HepG2 (cell line): ENCODE data around the gene HYLS1. TPM values are rescaled to one million over a fixed set of nuclear protein-coding genes. Genes with fewer than 3 reads are reported as not detected.

Source experiments
- ATAC-seq: fragments of 200-7000 bp; cut with Tn5 transposase; 3 replicates; pipeline ENCODE4 v1.9.1; 2020; ENCODE audit warnings: mild to moderate bottlenecking, moderate library complexity
- BruUV-seq: library from RNA; stranded (reverse); fragments of 400-500 nt; replicated peaks from 2 replicates; lab custom pipeline; 2021; lab: Mats Ljungman, UMichigan
- CTCF ChIA-PET: fragments of 300-600 bp; formaldehyde crosslinking; extraction: SDS; loops from one replicate; lab custom pipeline; 2021; ENCODE audit warnings: low total read pairs, inconsistent platforms, low intra/inter-chr PET ratio; lab: Yijun Ruan, JAX
- POLR2A ChIA-PET: fragments of 350-600 bp; sonication (Branson Sonifier 250); formaldehyde crosslinking; loops from one replicate; lab custom pipeline; 2020; ENCODE audit warnings: antibody characterized with exemption, inconsistent platforms; lab: Yijun Ruan, JAX
- DNase-seq: peaks from one replicate; pipeline ENCODE4 v3.0.0-alpha.2; 2015; ENCODE audit warnings: low spot score
- FAIRE-seq: peaks from 3 replicates; lab custom pipeline; 2011; peaks lifted over from hg19 to GRCh38; lab: Jason Lieb, UNC
- H2AFZ ChIP-seq: one replicate; pipeline ENCODE4 v1.6.1; 2011; ENCODE audit warnings: low read length, inconsistent platforms
- H3K27ac ChIP-seq: fragments of 300-600 bp; 3 replicates; pipeline ENCODE4 v1.8.0; 2011; ENCODE audit warnings: mixed run types, mild to moderate bottlenecking, mixed read lengths, low read length, inconsistent platforms; ENCODE audit not compliant: insufficient read depth; ENCODE audit errors: extremely low read length
- H3K27me3 ChIP-seq, 2 experiments: fragments of 200-600 bp in 1 of 2; 2 replicates in 1 of 2; 3 replicates in 1 of 2; pipeline versions ENCODE4 v1.6.0 to v1.8.0; 2011; ENCODE audit warnings: low read length in 2 of 2, mild to moderate bottlenecking in 2 of 2, moderate library complexity in 2 of 2, inconsistent platforms in 1 of 2; ENCODE audit not compliant: insufficient read depth in 2 of 2, control insufficient read depth in 1 of 2
- H3K36me3 ChIP-seq, 2 experiments: fragments of 200-600 bp in 1 of 2; replicated peaks in 1 of 2; 2 replicates in 1 of 2; 3 replicates in 1 of 2; pipeline versions ENCODE4 v1.5.1 to v1.8.0; 2011; ENCODE audit warnings: low read length in 2 of 2, inconsistent platforms in 1 of 2; ENCODE audit not compliant: insufficient read depth in 2 of 2, control insufficient read depth in 1 of 2
- H3K4me1 ChIP-seq: 2 replicates; pipeline ENCODE4 v1.5.1; 2012; ENCODE audit warnings: low read length, inconsistent platforms; ENCODE audit not compliant: insufficient read depth
- H3K4me2 ChIP-seq: 2 replicates; pipeline ENCODE4 v1.6.0; 2011; ENCODE audit warnings: low read depth, low read length, inconsistent platforms
- H3K4me3 ChIP-seq, 3 experiments: fragments of 200-600 bp in 1 of 3; sonication (generic), shearing (Covaris generic) in 1 of 3; replicated peaks in 1 of 3; 2 replicates each; pipeline ENCODE4 v1.5.1; 2011 to 2016; ENCODE audit warnings: low read length in 3 of 3, inconsistent platforms in 2 of 3, low read depth in 2 of 3, mild to moderate bottlenecking in 2 of 3, control low read depth in 1 of 3, mixed read lengths in 1 of 3; ENCODE audit not compliant: insufficient read depth in 1 of 3
- H3K79me2 ChIP-seq: one replicate; pipeline ENCODE4 v1.6.1; 2011; ENCODE audit warnings: low read length, inconsistent platforms; ENCODE audit not compliant: insufficient read depth
- H3K9ac ChIP-seq: 2 replicates; pipeline ENCODE4 v1.6.0; 2011; ENCODE audit warnings: mild to moderate bottlenecking, low read depth, low read length, inconsistent platforms; ENCODE audit not compliant: insufficient read depth
- H3K9me3 ChIP-seq: 2 replicates; pipeline ENCODE4 v1.5.1; 2012; ENCODE audit warnings: mild to moderate bottlenecking, low read length
- H4K20me1 ChIP-seq: 2 replicates; pipeline ENCODE4 v1.6.0; 2011; ENCODE audit warnings: inconsistent platforms, mild to moderate bottlenecking, low read length, moderate library complexity; ENCODE audit not compliant: insufficient read depth
- AKAP8 ChIP-seq: sonication (generic); formaldehyde crosslinking; IDR thresholded peaks from 2 replicates; pipeline ENCODE4 v1.5.1; 2020; ENCODE audit warnings: mild to moderate bottlenecking, missing genetic modification reagents
- ATF7-NPFF ChIP-seq: sonication (generic); formaldehyde crosslinking; IDR thresholded peaks from 2 replicates; pipeline ENCODE4 v1.8.1; 2023; ENCODE audit warnings: mild to moderate bottlenecking, low read depth, missing genetic modification reagents, moderate library complexity
- BRD4 ChIP-seq: sonication (generic); formaldehyde crosslinking; IDR thresholded peaks from 2 replicates; pipeline ENCODE4 v1.4.0; 2020; ENCODE audit warnings: missing genetic modification reagents
- MAFF ChIP-seq: IDR thresholded peaks from 2 replicates; pipeline ENCODE4 v1.6.1; 2011; ENCODE audit warnings: low read depth, low read length, improper control_type of control experiment
- MAFK ChIP-seq, 2 experiments: IDR thresholded peaks in 1 of 2; conservative IDR thresholded peaks in 1 of 2; 2 replicates each; pipeline ENCODE4 v1.6.1; 2011; ENCODE audit warnings: improper control_type of control experiment in 2 of 2, low read length in 2 of 2
- MBD4 ChIP-seq: IDR thresholded peaks from 2 replicates; pipeline ENCODE4 v1.6.1; 2012; ENCODE audit warnings: low read length, inconsistent platforms, borderline replicate concordance
- MEIS1 ChIP-seq: sonication (generic); formaldehyde crosslinking; IDR thresholded peaks from 2 replicates; pipeline ENCODE4 v1.9.0; 2021; ENCODE audit warnings: mild to moderate bottlenecking, missing genetic modification reagents, moderate library complexity, borderline replicate concordance
- MTA1 ChIP-seq: sonication (generic); formaldehyde crosslinking; IDR thresholded peaks from 2 replicates; pipeline ENCODE4 v1.4.0; 2020; ENCODE audit warnings: missing genetic modification reagents, mild to moderate bottlenecking, borderline replicate concordance
- MZF1 ChIP-seq: sonication (generic); formaldehyde crosslinking; IDR thresholded peaks from 2 replicates; pipeline ENCODE4 v1.8.1; 2023; ENCODE audit warnings: mild to moderate bottlenecking, missing genetic modification reagents, borderline replicate concordance
- SRSF9 ChIP-seq: fragments of 200-400 bp; formaldehyde crosslinking; IDR thresholded peaks from 2 replicates; pipeline ENCODE4 v1.6.1; 2018; ENCODE audit warnings: borderline replicate concordance, mild to moderate bottlenecking, low read depth, low read length; ENCODE audit not compliant: insufficient read depth, poor library complexity, severe bottlenecking
- ZNF572 ChIP-seq: sonication (generic); formaldehyde crosslinking; IDR thresholded peaks from 2 replicates; pipeline ENCODE4 v1.5.1; 2020; ENCODE audit warnings: mild to moderate bottlenecking, missing genetic modification reagents
- WGBS: methylation state at CpG from one replicate; pipeline ENCODE4 v1.1.6; 2017; ENCODE audit warnings: low lambda C conversion rate; 5-methylcytosine and 5-hydroxymethylcytosine counted together
- in situ Hi-C: cut with HindIII; loops from 2 replicates; pipeline ENCODE4 v1.10.0; 2017; ENCODE audit warnings: low pct_unique_long_range_greater_than_20kb; ENCODE audit not compliant: extremely low pct_ligation_motif_present
- intact Hi-C: fragments of 100-400 bp; cut with micrococcal nuclease; formaldehyde crosslinking; loops from one replicate; pipeline ENCODE4 v1.10.0; 2022; ENCODE audit not compliant: unreplicated experiment
- polyA plus RNA-seq, 8 experiments: library from polyadenylated mRNA; depleted of rRNA in 3 of 8; stranded (reverse) in 7 of 8; unstranded in 1 of 8; fragments of >200 nt; fragmentation: Illumina TruSeq in 4 of 8; extraction: Trizol in 4 of 8; gene quantifications; 2 replicates each; pipeline versions ENCODE4 v1.2.1 to v1.2.3, GENCODE V29; 2011 to 2016; ENCODE audit warnings: low read depth in 4 of 8, missing spikeins in 1 of 8, mixed read lengths in 1 of 8; ENCODE audit not compliant: insufficient read depth in 1 of 8
- total RNA-seq, 5 experiments: library from RNA; depleted of rRNA; stranded (reverse); fragments of >200 nt; fragmentation: Illumina TruSeq; extraction: Trizol; gene quantifications; 2 replicates each; pipeline ENCODE4 v1.2.3, GENCODE V29; 2016; ENCODE audit warnings: low read depth in 1 of 5

The HYLS1 gene
- total and polyA plus RNA-seq, 2 of the 13 experiments (the other 11 are each of a cell fraction or from before 2014, with no cell fraction given), result 1.3 to 3.8 TPM

DNA sequence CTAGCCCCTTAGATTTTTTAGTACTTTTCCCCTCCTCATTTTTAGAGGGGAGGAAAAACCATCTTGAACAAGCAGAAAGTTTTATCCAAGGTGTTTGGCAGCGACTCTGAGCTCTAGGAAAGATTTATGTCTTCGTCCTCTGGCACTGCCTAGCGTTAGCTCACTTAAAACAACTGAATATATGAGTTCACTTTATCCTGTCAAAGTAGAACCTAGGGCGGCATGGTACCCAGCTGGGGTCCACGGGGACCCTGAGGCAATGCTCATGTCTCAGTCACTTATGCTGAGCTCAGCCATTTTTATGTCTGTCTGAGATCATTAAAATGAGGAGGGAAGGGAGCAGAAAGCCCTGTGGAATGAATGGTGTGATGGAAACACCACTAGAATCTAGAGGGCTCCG, 44.2 kb downstream of the HYLS1 start:
- no peaks in the 10 kb centered on the region for H3K36me3 ChIP-seq
- H3K9me3 ChIP-seq, result no peaks in the 10 kb centered on the region
- H4K20me1 ChIP-seq, result no peaks in the 10 kb centered on the region
- in situ Hi-C loops (no loop called here), intact Hi-C loops (no loop called here)
- WGBS, result 66% methylated on average over 6 of the region's 6 CpGs
- BruUV-seq, result no TSS peak
- peak; percentile 88 for TF ChIP-seq MAFF
- no peak for TF ChIP-seq MEIS1 (CRISPR knock-in tag)
- peak; percentile 92 to 93 for TF ChIP-seq MAFK (conservative IDR thresholded peaks at IDR 0.05 in 1 of 2, IDR thresholded peaks at IDR 0.05 in 1 of 2; ENCODE audit: low read length in 2 of 2)
- TF ChIP-seq AKAP8 (CRISPR knock-in tag), result no peak
- H2AFZ ChIP-seq, result no peak overlapping the region
- FAIRE-seq (no peak), ATAC-seq (no peak), DNase-seq (no peak)
- ChIA-PET POLR2A (no interaction called here), CTCF (no interaction called here)
- H3K9ac ChIP-seq, result no peak overlapping the region
- H3K4me3 ChIP-seq, result no peak overlapping the region
- no peak overlapping the region for H3K27ac ChIP-seq
- H3K27me3 ChIP-seq, result 0 out of 5 replicates have a peak, but pooled peaks cover 0 to 8% of the 10 kb centered on the region in 2 experiments
- H3K4me2 ChIP-seq, result no peak overlapping the region
- peaks cover 28% of the 10 kb centered on the region for H3K4me1 ChIP-seq
- H3K79me2 ChIP-seq, result no peaks in the 10 kb centered on the region

DNA sequence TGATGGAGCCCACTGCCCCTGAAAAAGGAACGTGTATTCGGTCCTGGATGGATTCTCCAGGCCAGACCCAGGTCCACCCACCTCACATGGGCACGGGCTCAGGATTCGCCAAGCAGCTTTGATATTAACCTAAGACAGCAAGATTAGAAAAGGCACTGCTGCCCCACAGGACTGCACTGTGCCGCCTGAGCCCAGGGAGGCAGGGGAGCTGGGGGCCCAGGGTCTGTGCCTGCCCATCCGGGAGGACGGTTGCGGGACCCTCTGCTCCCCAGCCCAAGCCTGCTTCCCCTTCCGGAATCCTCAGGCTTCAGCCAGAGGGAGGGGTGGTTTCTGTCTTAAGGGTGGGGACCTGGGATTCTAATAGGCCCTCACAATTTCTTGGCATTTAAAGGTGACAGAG, 44.8 kb downstream of the HYLS1 start:
- intact Hi-C loops, result no loop called here
- H3K79me2 ChIP-seq, result no peaks in the 10 kb centered on the region
- H3K27ac ChIP-seq, result no peak overlapping the region
- WGBS, result 79% methylated on average over 4 of the region's 9 CpGs
- H3K9me3 ChIP-seq, result no peaks in the 10 kb centered on the region
- H3K4me3 ChIP-seq, result no peak overlapping the region
- H3K4me1 ChIP-seq, result peaks cover 28% of the 10 kb centered on the region
- in situ Hi-C loops, result no loop called here
- no peaks in the 10 kb centered on the region for H3K36me3 ChIP-seq
- no peak overlapping the region for H2AFZ ChIP-seq
- H3K9ac ChIP-seq, result no peak overlapping the region
- 0 out of 5 replicates have a peak, but pooled peaks cover 0 to 8% of the 10 kb centered on the region in 2 experiments for H3K27me3 ChIP-seq
- ATAC-seq, result no peak
- H3K4me2 ChIP-seq, result no peak overlapping the region
- TF ChIP-seq MBD4 (no peak), MZF1 (CRISPR knock-in tag) (no peak), MTA1 (CRISPR knock-in tag) (no peak), ATF7-NPFF (CRISPR knock-in tag) (no peak), BRD4 (CRISPR knock-in tag) (no peak), SRSF9 (no peak), ZNF572 (CRISPR knock-in tag) (no peak)
- no peak for DNase-seq
- no TSS peak for BruUV-seq
- H4K20me1 ChIP-seq, result no peaks in the 10 kb centered on the region
- FAIRE-seq, result no peak
- ChIA-PET POLR2A (no interaction called here), CTCF (no interaction called here)
